HepG2 (cell line): Measurements from ENCODE around the gene NUDT22. TPM values are rescaled to one million over a fixed set of nuclear protein-coding genes. Genes with fewer than 3 reads are reported as not detected.

Source experiments
- GABPA ChIP-seq, 2 experiments: IDR thresholded peaks; 2 replicates each; pipeline ENCODE4 v1.6.1; 2011 to 2016; ENCODE audit warnings: low read depth in 2 of 2, low read length in 1 of 2, missing biosample characterization in 1 of 2, missing genetic modification characterization in 1 of 2
- GFI1 ChIP-seq: sonication (generic); formaldehyde crosslinking; IDR thresholded peaks from 2 replicates; pipeline ENCODE4 v1.5.0; 2020; ENCODE audit warnings: missing genetic modification reagents, mild to moderate bottlenecking, borderline replicate concordance
- HMGXB3 ChIP-seq: sonication (generic); formaldehyde crosslinking; IDR thresholded peaks from 2 replicates; pipeline ENCODE4 v1.4.0; 2020; ENCODE audit warnings: missing genetic modification reagents, borderline replicate concordance
- HMGXB4 ChIP-seq, 2 experiments: sonication (generic) in 1 of 2; formaldehyde crosslinking in 1 of 2; IDR thresholded peaks; 2 replicates each; pipeline versions ENCODE4 v1.4.0 to v1.6.1; 2018 to 2020; ENCODE audit warnings: missing genetic modification reagents in 2 of 2, borderline replicate concordance in 1 of 2, low read depth in 1 of 2, mild to moderate bottlenecking in 1 of 2, missing biosample characterization in 1 of 2
- JARID2 ChIP-seq: sonication (generic); formaldehyde crosslinking; IDR thresholded peaks from 2 replicates; pipeline ENCODE4 v1.8.1; 2023; ENCODE audit warnings: missing genetic modification reagents, inconsistent platforms; ENCODE audit not compliant: insufficient replicate concordance
- RBFOX2 ChIP-seq: fragments of 200-400 bp; formaldehyde crosslinking; IDR thresholded peaks from 2 replicates; pipeline ENCODE4 v1.6.1; 2017; ENCODE audit warnings: low read depth, mild to moderate bottlenecking, low read length
- SATB2 ChIP-seq: sonication (generic); formaldehyde crosslinking; IDR thresholded peaks from 2 replicates; pipeline ENCODE4 v1.5.0; 2020; ENCODE audit warnings: missing genetic modification reagents
- SIX1 ChIP-seq: sonication (generic); formaldehyde crosslinking; IDR thresholded peaks from 2 replicates; pipeline ENCODE4 v1.4.0; 2020; ENCODE audit warnings: missing genetic modification reagents, borderline replicate concordance
- SMAD9 ChIP-seq: sonication (generic); formaldehyde crosslinking; IDR thresholded peaks from 2 replicates; pipeline ENCODE4 v1.5.1; 2020; ENCODE audit warnings: mild to moderate bottlenecking, missing genetic modification reagents
- TOE1 ChIP-seq: sonication (generic); formaldehyde crosslinking; IDR thresholded peaks from 2 replicates; pipeline ENCODE4 v1.4.0; 2020; ENCODE audit warnings: mild to moderate bottlenecking, missing genetic modification reagents
- ZNF10 ChIP-seq: sonication (generic); formaldehyde crosslinking; IDR thresholded peaks from 2 replicates; pipeline ENCODE4 v1.4.0; 2020; ENCODE audit warnings: mild to moderate bottlenecking, low read depth, missing genetic modification reagents, borderline replicate concordance
- ZNF24 ChIP-seq: fragments of 450-650 bp; IDR thresholded peaks from 2 replicates; pipeline ENCODE4 v1.6.1; 2017; ENCODE audit warnings: antibody characterized with exemption, mild to moderate bottlenecking
- ZNF501 ChIP-seq: sonication (generic); formaldehyde crosslinking; IDR thresholded peaks from 2 replicates; pipeline ENCODE4 v1.5.1; 2020; ENCODE audit warnings: mild to moderate bottlenecking, moderate library complexity, missing genetic modification reagents
- ZNF598 ChIP-seq: sonication (generic); formaldehyde crosslinking; IDR thresholded peaks from 2 replicates; pipeline ENCODE4 v1.5.1; 2020; ENCODE audit warnings: mild to moderate bottlenecking, missing genetic modification reagents, borderline replicate concordance
- ZNF609 ChIP-seq: sonication (generic); formaldehyde crosslinking; IDR thresholded peaks from 2 replicates; pipeline ENCODE4 v1.4.0; 2020; ENCODE audit warnings: mild to moderate bottlenecking, missing genetic modification reagents, borderline replicate concordance
- ZNF737 ChIP-seq: sonication (generic); formaldehyde crosslinking; IDR thresholded peaks from 2 replicates; pipeline ENCODE4 v1.5.0; 2020; ENCODE audit warnings: missing genetic modification reagents, mild to moderate bottlenecking, borderline replicate concordance
- ZNF792 ChIP-seq: IDR thresholded peaks from 2 replicates; pipeline ENCODE4 v1.6.1; 2016
- polyA plus RNA-seq, 8 experiments: library from polyadenylated mRNA; depleted of rRNA in 3 of 8; stranded (reverse) in 7 of 8; unstranded in 1 of 8; fragments of >200 nt; fragmentation: Illumina TruSeq in 4 of 8; extraction: Trizol in 4 of 8; gene quantifications; 2 replicates each; pipeline versions ENCODE4 v1.2.1 to v1.2.3, GENCODE V29; 2011 to 2016; ENCODE audit warnings: low read depth in 4 of 8, missing spikeins in 1 of 8, mixed read lengths in 1 of 8; ENCODE audit not compliant: insufficient read depth in 1 of 8
- total RNA-seq, 5 experiments: library from RNA; depleted of rRNA; stranded (reverse); fragments of >200 nt; fragmentation: Illumina TruSeq; extraction: Trizol; gene quantifications; 2 replicates each; pipeline ENCODE4 v1.2.3, GENCODE V29; 2016; ENCODE audit warnings: low read depth in 1 of 5

NUDT22 gene
- total and polyA plus RNA-seq, 2 of the 13 experiments (the other 11 are each of a cell fraction or from before 2014, with no cell fraction given), result 33.5 to 39.8 TPM

DNA sequence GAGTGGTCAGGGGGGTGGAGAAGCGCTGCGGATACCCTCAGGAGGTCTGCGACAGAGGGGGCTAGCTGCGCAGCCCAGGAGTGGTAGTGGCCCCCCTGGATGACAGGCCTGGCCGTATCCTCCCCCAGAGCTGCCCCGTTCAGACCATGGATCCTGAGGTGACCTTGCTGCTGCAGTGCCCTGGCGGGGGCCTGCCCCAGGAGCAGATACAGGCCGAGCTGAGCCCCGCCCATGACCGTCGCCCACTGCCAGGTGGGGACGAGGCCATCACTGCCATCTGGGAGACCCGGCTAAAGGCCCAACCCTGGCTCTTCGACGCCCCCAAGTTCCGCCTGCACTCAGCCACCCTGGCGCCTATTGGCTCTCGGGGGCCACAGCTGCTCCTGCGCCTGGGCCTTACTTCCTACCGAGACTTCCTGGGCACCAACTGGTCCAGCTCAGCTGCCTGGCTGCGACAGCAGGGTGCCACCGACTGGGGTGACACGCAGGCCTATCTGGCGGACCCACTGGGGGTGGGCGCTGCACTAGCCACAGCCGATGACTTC, 505 bp downstream of the NUDT22 start (continued):
- no peak for TF ChIP-seq HMGXB4 (CRISPR knock-in tag; IDR thresholded peaks at IDR 0.05; ENCODE audit: borderline replicate concordance in 1 of 2, low read depth in 1 of 2)
- 0 out of 2 replicates have a peak, but pooled peaks have one; percentile 32 for TF ChIP-seq RBFOX2
- TF ChIP-seq ZNF609 (CRISPR knock-in tag), result no peak
- no peak for TF ChIP-seq SATB2 (CRISPR knock-in tag)
- TF ChIP-seq GFI1 (CRISPR knock-in tag), result no peak
- peak; percentile 21; the same call in 1 of the 2 replicates for TF ChIP-seq ZNF501 (CRISPR knock-in tag)
- no peak for TF ChIP-seq SIX1 (CRISPR knock-in tag)
- 0 out of 2 replicates have a peak, but pooled peaks have one; percentile 25 for TF ChIP-seq ZNF598 (CRISPR knock-in tag)
- no peak for TF ChIP-seq JARID2 (CRISPR knock-in tag)
- TF ChIP-seq ZNF10, result no peak
- no peak for TF ChIP-seq ZNF792
- TF ChIP-seq TOE1 (CRISPR knock-in tag), result no peak
- no peak for TF ChIP-seq HMGXB3
- no peak for TF ChIP-seq SMAD9 (CRISPR knock-in tag)
- TF ChIP-seq GABPA (IDR thresholded peaks at IDR 0.05; ENCODE audit: low read depth, low read length), result no peak
- TF ChIP-seq GABPA (CRISPR knock-in tag; IDR thresholded peaks at IDR 0.05; ENCODE audit: low read depth), result peak; percentile 69
- TF ChIP-seq ZNF737 (CRISPR knock-in tag), result no peak
- no peak for TF ChIP-seq ZNF24
